Activated effector memory CD4-positive, alpha-beta T cell treated with anti-CD3 and anti-CD28 coated beads, Interleukin-2, amount 50 U/mL, for 16 hours (primary cell): ENCODE data around the gene PEX5L.

Source experiments
- DNase-seq: peaks from one replicate; pipeline ENCODE4 v3.0.0-alpha.2; 2020

PEX5L gene

DNA sequence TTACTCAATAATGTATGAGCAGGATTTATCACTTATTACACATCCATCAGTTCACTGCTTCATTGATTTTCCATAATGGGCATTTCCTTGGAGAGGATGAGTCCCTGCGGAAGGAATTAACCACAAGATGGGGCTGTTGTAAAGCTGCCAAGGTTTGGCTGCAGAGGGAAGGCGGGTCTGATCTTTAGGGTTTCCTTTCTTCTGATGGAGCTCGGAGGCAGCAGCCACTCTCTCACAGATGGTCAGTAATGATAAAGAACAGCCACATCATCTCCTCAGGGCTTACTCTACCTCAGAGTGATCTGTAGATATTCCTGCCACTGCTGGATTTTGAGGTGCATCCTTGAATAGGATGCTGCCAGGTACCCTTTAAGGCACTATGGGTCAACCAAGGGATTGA lies 268.7 kb downstream of the PEX5L start:
- DNase-seq: no peak

DNA sequence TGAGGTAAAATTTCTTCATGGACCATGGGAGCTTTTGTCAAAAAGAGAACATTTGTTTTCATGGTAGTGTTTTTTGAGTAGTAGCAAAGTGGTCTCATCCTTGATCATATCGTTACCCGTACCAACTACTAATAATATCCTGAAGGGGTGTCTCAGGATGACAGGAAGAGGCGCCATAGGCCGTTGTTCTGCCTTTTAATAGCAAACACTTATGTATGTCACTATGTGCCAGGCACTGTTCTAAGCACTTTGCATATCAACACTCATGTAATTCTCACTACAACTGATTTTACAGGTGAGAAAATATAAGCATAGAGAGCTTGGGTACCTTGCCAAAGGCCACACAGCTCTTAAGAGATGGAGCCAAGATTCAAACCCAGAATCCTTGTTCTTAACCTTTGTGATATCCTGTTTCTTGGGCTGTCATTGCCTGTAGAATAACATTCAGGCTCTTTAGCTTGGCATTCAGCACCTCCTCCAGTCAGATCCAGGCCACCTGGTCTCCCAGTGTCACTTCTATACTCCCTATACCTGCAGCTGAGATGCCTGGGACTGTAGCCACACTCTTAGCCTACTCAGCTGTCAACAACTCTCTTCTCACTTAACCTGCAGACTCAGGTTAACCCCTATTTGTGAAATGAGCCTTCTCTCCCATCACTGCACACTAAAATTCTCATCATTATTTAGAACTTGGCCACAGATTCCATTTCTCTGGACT lies 270.2 kb downstream of the PEX5L start:
- no peak for DNase-seq

DNA sequence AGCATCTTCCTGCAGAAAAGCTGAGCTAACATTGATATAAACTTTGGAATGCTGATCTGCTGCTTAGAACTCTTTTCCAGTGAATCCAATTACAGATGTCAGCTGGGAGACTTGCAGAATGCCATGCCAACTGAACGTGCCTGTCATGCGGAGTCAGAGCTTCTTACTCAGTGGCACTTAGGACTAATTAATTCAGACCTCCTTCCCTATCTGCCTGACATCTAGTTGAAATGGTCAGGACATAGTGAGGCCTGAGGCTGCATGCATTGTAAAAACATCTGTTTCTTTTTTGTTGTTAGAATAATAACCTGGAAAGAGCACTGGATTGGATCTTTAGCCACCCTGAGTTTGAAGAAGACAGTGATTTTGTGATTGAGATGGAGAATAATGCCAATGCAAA lies 271.3 kb downstream of the PEX5L start:
- no peak for DNase-seq

DNA sequence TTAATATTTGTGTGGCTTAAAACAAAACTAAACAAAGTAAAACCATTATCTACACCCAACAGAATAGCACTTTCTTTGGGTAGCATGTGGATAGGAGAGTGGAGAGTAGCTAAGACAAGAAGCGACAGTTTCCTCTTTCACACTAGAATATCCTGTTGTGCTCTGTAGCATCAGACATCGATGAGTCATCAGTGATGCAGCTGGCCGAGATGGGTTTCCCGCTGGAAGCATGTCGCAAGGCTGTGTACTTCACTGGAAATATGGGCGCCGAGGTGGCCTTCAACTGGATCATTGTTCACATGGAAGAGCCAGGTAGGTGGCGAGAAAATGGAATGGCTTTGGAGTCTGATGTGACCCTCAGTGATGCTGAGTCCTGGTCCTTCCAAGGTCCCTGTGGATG lies 275.8 kb downstream of the PEX5L start:
- DNase-seq: no peak

DNA sequence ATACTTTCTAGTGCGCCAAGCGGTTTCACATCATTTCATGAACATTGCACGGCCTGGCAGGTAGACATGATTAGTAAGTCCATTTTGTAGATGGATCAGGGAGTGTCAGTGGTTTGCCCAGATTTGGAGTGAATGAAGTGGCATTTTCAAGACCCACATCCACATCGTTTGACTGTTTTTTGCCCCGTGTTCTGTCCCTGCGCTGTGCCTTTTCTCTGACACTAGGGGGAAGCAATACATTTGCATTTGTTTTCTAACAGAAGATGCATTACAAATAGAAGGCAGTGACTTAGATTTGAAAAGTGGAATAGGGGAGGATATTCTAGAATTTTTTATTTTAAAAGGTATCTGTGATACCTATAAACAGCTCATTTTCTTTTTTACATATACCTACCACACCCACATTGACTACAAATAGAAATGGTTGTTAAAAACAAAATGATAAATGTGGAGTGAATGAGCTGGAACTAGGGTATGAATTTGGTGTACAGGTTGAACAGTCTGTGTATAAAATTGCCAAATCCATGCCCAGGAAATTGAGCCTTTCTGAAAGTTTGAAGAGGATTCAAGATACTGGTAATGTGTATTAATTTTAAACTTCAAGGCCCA lies 285.9 kb downstream of the PEX5L start:
- no peak for DNase-seq

DNA sequence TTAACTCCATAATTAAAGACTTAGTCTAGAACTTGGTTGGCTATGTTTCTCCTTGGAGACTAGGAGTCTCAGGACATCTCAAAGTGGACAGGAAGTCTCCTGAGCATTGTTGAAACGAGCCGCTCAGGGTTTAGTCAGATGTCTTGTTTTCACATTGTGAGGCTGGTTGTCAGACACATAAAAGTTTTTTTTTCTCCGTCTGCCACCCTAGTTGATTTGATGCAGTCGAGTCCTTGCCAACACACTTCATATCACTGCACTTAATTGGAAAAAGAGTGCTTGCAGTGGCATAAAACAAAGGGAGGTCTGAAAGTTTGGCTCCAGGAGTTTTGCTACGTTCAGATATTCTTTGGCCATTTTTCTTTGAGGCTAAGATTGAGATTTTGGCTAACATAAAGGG lies 291.0 kb downstream of the PEX5L start:
- DNase-seq: no peak

DNA sequence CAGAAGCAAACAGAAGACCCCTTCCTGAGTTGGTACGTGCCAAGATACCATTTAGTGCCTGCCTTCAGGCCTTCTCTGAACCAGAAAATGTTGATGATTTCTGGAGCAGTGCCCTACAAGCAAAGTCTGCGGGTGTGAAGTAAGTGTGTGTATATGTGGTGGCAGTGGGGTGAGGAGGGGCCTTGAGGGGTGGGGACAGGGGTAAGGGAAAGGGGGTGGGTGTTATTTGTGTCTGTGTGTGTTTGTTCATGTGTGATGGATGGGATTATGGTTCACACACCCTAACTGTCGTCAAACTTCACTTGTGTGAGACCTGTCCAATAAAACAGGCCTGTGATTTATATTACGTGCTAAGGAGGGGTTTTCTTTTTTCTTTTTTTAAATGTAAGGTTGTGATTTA lies 291.7 kb downstream of the PEX5L start:
- DNase-seq: no peak
